Fibroblast of lung (primary cell): Measurements from ENCODE around the gene EZR. TPM values are rescaled to one million over a fixed set of nuclear protein-coding genes. Genes with fewer than 3 reads are reported as not detected.

Experiments
- DNase-seq, 2 donors: peaks; one replicate each; pipeline versions ENCODE4 v3.0.0 to v3.0.0-alpha.2; 2010; ENCODE audit warnings: low read depth in 2 of 2
- H2AFZ ChIP-seq: 2 replicates; pipeline ENCODE4 v1.5.1; 2012; ENCODE audit warnings: low read length, control low read depth, inconsistent platforms
- H3K27ac ChIP-seq: 2 replicates; pipeline ENCODE4 v1.5.1; 2011; ENCODE audit warnings: low read length, control low read depth; ENCODE audit not compliant: insufficient read depth
- H3K27me3 ChIP-seq: 2 replicates; pipeline ENCODE4 v1.5.1; 2011; ENCODE audit warnings: mild to moderate bottlenecking, low read length; ENCODE audit not compliant: control insufficient read depth, insufficient read depth
- H3K36me3 ChIP-seq: 2 replicates; pipeline ENCODE4 v1.5.1; 2011; ENCODE audit warnings: low read length; ENCODE audit not compliant: control insufficient read depth, insufficient read depth
- H3K4me1 ChIP-seq: 2 replicates; pipeline ENCODE4 v1.5.1; 2011; ENCODE audit warnings: low read length; ENCODE audit not compliant: control insufficient read depth, insufficient read depth; ENCODE audit errors: extremely low read depth
- H3K4me2 ChIP-seq: 2 replicates; pipeline ENCODE4 v1.5.1; 2011; ENCODE audit warnings: low read length, control low read depth; ENCODE audit not compliant: insufficient read depth; ENCODE audit errors: extremely low read depth
- H3K4me3 ChIP-seq, 4 experiments: fragments of 200-600 bp in 1 of 4; sonication (generic) in 1 of 4; replicated peaks in 1 of 4; 2 replicates each; pipeline ENCODE4 v1.5.1; 2011 to 2016; ENCODE audit warnings: low read length in 4 of 4, low read depth in 3 of 4, mild to moderate bottlenecking in 3 of 4, control low read depth in 2 of 4, inconsistent platforms in 1 of 4, mixed read lengths in 1 of 4; ENCODE audit not compliant: insufficient read depth in 1 of 4; ENCODE audit errors: control extremely low read depth in 1 of 4
- H3K79me2 ChIP-seq: 2 replicates; pipeline ENCODE4 v1.5.1; 2012; ENCODE audit warnings: mild to moderate bottlenecking, low read length, inconsistent platforms; ENCODE audit not compliant: control insufficient read depth, insufficient read depth
- H3K9ac ChIP-seq: 2 replicates; pipeline ENCODE4 v1.5.1; 2011; ENCODE audit warnings: mild to moderate bottlenecking, low read length, control low read depth; ENCODE audit not compliant: insufficient read depth
- H3K9me3 ChIP-seq: 2 replicates; pipeline ENCODE4 v1.5.1; 2012; ENCODE audit warnings: low read depth, low read length; ENCODE audit not compliant: control insufficient read depth, insufficient read depth
- H4K20me1 ChIP-seq: 2 replicates; pipeline ENCODE4 v1.5.1; 2011; ENCODE audit warnings: low read length; ENCODE audit not compliant: control insufficient read depth, insufficient read depth; ENCODE audit errors: extremely low read depth
- EZH2 ChIP-seq: IDR thresholded peaks from 2 replicates; pipeline ENCODE4 v1.5.1; 2012; ENCODE audit warnings: low read length, control low read depth, mild to moderate bottlenecking; ENCODE audit errors: missing control alignments
- polyA plus RNA-seq, 2 donors: library from polyadenylated mRNA; depleted of rRNA in 1 of 2; stranded (reverse) in 1 of 2; unstranded in 1 of 2; fragments of >200 nt; gene quantifications; 2 replicates each; pipeline ENCODE4 v1.2.1, GENCODE V29; 2011 to 2012; ENCODE audit warnings: missing spikeins in 1 of 2
- total RNA-seq: library from RNA; depleted of rRNA; stranded (reverse); fragments of >200 nt; gene quantifications from 2 replicates; pipeline ENCODE4 v1.2.1, GENCODE V29; 2014
- TF ChIP-seq, protein P1 (sequence below), 2 donors: IDR thresholded peaks in 1 of 2; conservative IDR thresholded peaks in 1 of 2; 1 replicate in 1 of 2; 2 replicates in 1 of 2; pipeline ENCODE4 v1.5.1; 2011 to 2012; ENCODE audit warnings: low read length in 2 of 2, control low read depth in 1 of 2, inconsistent platforms in 1 of 2, low read depth in 1 of 2, mild to moderate bottlenecking in 1 of 2

EZR gene
- total and polyA plus RNA-seq, 2 donors (not counting 1 experiment from before 2014, with no cell fraction given) = 89.0 to 132 TPM

GRCh38 chr6:158819977-158820622 lies 932 bp upstream of the EZR start:
- Histone ChIP-seq H3K36me3 (no peaks in the 10 kb centered on the region), H3K9ac (no peak overlapping the region), H2AFZ (peak overlapping the region; percentile 25), H3K27me3 (no peaks in the 10 kb centered on the region), H3K27ac (peak overlapping the region; percentile 56), H3K9me3 (no peaks in the 10 kb centered on the region), H4K20me1 (no peaks in the 10 kb centered on the region), H3K4me2 (peak overlapping the region; percentile 23), H3K79me2 (peaks cover 29% of the 10 kb centered on the region), H3K4me3 (peak overlapping the region in 1 of 4 experiments; percentile 67), H3K4me1 (peaks cover 2% of the 10 kb centered on the region)
- peak; percentile 25 to 56 for DNase-seq
- no peak for TF ChIP-seq EZH2
- TF ChIP-seq, protein P1, sequence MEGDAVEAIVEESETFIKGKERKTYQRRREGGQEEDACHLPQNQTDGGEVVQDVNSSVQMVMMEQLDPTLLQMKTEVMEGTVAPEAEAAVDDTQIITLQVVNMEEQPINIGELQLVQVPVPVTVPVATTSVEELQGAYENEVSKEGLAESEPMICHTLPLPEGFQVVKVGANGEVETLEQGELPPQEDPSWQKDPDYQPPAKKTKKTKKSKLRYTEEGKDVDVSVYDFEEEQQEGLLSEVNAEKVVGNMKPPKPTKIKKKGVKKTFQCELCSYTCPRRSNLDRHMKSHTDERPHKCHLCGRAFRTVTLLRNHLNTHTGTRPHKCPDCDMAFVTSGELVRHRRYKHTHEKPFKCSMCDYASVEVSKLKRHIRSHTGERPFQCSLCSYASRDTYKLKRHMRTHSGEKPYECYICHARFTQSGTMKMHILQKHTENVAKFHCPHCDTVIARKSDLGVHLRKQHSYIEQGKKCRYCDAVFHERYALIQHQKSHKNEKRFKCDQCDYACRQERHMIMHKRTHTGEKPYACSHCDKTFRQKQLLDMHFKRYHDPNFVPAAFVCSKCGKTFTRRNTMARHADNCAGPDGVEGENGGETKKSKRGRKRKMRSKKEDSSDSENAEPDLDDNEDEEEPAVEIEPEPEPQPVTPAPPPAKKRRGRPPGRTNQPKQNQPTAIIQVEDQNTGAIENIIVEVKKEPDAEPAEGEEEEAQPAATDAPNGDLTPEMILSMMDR (conservative IDR thresholded peaks at IDR 0.05 in 1 of 2, IDR thresholded peaks at IDR 0.05 in 1 of 2; ENCODE audit: low read depth in 1 of 2, low read length in 2 of 2) = no peak

DNA sequence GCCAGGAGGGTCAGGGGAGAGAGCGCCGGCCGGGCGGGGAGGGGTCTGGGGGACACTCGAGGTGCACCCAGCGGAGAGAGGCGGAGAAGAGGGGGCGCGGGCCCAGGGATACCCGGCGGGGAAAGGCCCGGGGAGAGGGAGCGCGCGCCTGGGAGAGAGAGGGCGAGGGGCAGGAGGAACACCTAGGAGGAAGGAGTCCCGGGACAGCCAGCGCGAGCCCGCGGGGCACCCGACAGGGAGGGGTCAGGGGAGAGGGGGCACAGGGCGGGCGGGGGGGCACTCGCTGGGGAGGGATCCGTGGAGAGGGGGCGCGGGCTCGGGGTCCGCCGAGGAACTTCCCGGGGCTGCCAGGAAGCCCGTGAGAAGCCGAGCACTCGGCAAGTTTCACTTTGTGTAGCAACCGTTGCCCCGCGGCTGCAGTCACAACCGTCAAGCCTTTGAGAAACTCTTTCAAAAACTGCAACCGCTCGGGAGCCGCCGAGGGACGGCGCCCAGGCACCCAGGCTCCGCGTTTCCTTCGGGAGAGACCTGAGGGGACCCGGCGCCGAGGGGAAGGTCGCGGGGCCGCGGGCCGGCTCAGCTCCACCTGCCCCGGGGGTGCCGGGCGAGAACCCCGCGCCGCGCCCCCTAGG lies 471 bp downstream of the EZR start:
- Histone ChIP-seq H3K36me3 (peaks cover 2% of the 10 kb centered on the region), H3K4me1 (peaks cover 4% of the 10 kb centered on the region), H2AFZ (no peak overlapping the region), H3K4me2 (no peak overlapping the region), H3K79me2 (peaks cover 42% of the 10 kb centered on the region), H3K9me3 (no peaks in the 10 kb centered on the region), H4K20me1 (no peaks in the 10 kb centered on the region), H3K27ac (peak overlapping the region; percentile 77), H3K4me3 (peak overlapping the region; percentile 55 to 88 (median 62)), H3K9ac (peak overlapping the region; percentile 83), H3K27me3 (no peaks in the 10 kb centered on the region)
- DNase-seq = peak; percentile 61 to 66
- TF ChIP-seq, protein P1 (conservative IDR thresholded peaks at IDR 0.05 in 1 of 2, IDR thresholded peaks at IDR 0.05 in 1 of 2; ENCODE audit: low read depth in 1 of 2, low read length in 2 of 2) = no peak
- no peak for TF ChIP-seq EZH2

DNA sequence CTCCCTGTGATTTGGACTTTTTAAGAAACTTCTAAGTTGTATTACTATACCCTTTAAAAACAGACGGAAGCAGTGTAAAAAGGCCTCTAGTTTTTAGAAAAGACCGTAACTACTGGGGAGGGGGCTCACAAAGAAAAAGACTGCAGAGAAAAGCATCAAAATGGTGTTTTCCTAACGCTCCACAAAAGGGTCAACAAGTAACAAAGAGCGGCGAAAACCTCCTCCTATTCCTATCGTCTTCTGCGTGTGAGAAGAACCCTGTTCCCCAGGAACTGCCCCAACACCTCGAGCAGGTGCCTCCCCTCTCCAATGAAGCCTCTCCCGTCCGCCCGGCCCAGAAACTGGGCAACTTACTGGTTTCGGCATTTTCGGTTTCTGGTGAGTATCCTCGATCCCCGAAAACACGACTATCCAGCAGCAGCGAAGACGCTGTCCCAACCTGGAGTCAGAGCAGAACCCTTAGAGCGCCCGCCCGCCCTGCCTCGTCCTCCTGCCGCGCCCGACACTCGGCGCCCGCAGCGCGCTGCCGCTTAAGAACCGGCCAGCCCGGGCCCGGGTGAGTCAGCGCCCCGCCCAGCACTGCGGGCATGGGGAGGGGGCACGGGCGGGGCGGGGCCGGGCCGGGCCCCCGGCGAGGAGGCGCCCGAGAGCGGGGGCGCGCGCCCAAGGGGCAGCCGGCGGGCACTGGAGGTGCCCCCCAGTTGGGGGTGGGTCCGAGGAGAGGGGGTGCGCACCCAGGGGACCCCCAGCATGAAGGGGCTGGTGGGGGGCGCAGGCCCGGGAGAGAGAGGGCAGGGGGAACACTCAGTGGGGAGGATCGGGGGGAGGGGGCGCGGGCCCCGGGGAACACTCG lies 1.2 kb downstream of the EZR start:
- Histone ChIP-seq H4K20me1 (no peaks in the 10 kb centered on the region), H3K4me1 (peaks cover 11% of the 10 kb centered on the region), H3K9ac (peak overlapping the region; percentile 83), H3K4me3 (peak overlapping the region; percentile 55 to 88 (median 68)), H3K79me2 (peaks cover 50% of the 10 kb centered on the region), H3K27me3 (no peaks in the 10 kb centered on the region), H3K36me3 (peaks cover 6% of the 10 kb centered on the region), H3K4me2 (peak overlapping the region; percentile 85), H3K9me3 (no peaks in the 10 kb centered on the region), H2AFZ (no peak overlapping the region), H3K27ac (peak overlapping the region; percentile 77)
- DNase-seq = peak; percentile 73 to 80
- no peak for TF ChIP-seq EZH2
- TF ChIP-seq, protein P1 (conservative IDR thresholded peaks at IDR 0.05 in 1 of 2, IDR thresholded peaks at IDR 0.05 in 1 of 2; ENCODE audit: low read depth in 1 of 2, low read length in 2 of 2) = no peak
